Measurements from ENCODE around the gene CUL4A. TPM values are rescaled to one million over a fixed set of nuclear protein-coding genes. Genes with fewer than 3 reads are reported as not detected.

CUL4A gene
- polyA plus RNA-seq, 1 of the 3 experiments (the other 2 are of a cell fraction) = 51.2 TPM

DNA sequence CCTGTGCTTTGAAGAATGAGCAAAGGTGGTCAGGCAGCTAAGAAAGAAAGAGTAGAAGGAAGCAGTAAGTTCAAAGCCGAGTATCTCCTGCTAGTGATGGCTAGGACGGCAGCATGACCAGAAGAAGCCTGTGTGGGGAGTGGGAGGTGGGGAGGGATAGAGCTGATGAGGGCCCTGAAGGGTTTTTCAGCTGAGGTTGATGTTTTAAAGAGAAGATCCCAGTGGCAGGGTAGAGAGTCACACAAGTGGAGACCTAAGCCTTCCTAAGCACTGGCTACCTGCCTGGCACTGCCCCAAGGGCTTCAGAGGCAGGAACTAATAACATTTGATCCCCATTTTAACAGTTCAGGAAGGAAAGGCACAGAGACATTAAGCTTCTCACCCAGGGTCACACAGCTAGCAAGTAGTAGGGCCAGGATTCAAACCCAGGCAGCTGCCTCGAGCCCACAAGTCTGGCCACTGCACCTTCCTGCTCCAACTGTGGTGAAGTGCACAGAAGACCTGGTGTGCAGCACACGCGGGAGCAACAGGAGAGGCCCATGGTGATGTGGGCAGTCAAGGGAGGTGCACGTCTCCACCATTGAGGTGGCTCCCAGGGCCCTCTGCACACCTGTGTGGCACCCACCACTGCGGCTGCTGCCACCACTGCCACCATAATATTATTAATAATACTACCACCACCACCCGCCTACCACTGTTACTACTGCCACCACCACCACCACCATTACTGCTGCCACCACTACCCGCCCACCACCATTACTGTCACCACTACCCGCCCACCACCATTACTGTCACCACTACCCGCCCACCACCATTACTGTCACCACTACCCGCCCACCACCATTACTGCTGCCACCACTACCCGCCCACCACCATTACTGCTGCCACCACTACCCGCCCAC is 22.1 kb downstream of the CUL4A start:
- H3K27ac ChIP-seq (ENCODE audit: low read depth in 2 of 2, low read length in 1 of 2) = no peak overlapping the region
- H2AFZ ChIP-seq (ENCODE audit: low read depth) = no peak overlapping the region
- no peak for DNase-seq
- TF ChIP-seq FOXM1 (IDR thresholded peaks at IDR 0.05; ENCODE audit: low read depth) (no peak), TEAD4 (IDR thresholded peaks at IDR 0.05; ENCODE audit: borderline replicate concordance, insufficient read depth) (no peak), EP300 (IDR thresholded peaks at IDR 0.05; ENCODE audit: borderline replicate concordance in 1 of 2, low read depth in 1 of 2, low read length in 1 of 2) (no peak), FOSL2 (IDR thresholded peaks at IDR 0.05; ENCODE audit: borderline replicate concordance, low read depth) (no peak)
- TF ChIP-seq, protein P1, sequence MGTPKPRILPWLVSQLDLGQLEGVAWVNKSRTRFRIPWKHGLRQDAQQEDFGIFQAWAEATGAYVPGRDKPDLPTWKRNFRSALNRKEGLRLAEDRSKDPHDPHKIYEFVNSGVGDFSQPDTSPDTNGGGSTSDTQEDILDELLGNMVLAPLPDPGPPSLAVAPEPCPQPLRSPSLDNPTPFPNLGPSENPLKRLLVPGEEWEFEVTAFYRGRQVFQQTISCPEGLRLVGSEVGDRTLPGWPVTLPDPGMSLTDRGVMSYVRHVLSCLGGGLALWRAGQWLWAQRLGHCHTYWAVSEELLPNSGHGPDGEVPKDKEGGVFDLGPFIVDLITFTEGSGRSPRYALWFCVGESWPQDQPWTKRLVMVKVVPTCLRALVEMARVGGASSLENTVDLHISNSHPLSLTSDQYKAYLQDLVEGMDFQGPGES (IDR thresholded peaks at IDR 0.05; ENCODE audit: low read depth, low read length) = no peak
- no peaks in the 10 kb centered on the region for H3K9me2 ChIP-seq
- peaks cover 15 to 51% of the 10 kb centered on the region in 2 experiments for H3K36me3 ChIP-seq (replicated peaks in 1 of 2; ENCODE audit: control insufficient read depth in 1 of 2, insufficient read depth in 2 of 2, low read length in 1 of 2)
- CTCF ChIA-PET = no interaction called here
- H3K79me2 ChIP-seq (ENCODE audit: insufficient read depth) = peaks cover 18% of the 10 kb centered on the region; the same call in 1 of the 2 replicates
- no peaks in the 10 kb centered on the region; a peak in 1 of 4 replicates for H3K4me1 ChIP-seq (ENCODE audit: control insufficient read depth in 1 of 2, insufficient read depth in 2 of 2, low read depth in 1 of 2, low read length in 1 of 2)
- 78% methylated on average over 11 of the region's 14 CpGs for WGBS (ENCODE audit: low lambda C conversion rate)
- no peak overlapping the region for H3K4me3 ChIP-seq (ENCODE audit: low read depth in 2 of 2, low read length in 1 of 2)
- H4K20me1 ChIP-seq (ENCODE audit: insufficient read depth) = no peaks in the 10 kb centered on the region
- no peaks in the 10 kb centered on the region for H3F3A ChIP-seq (replicated peaks; ENCODE audit: insufficient read depth)
- POLR2A ChIA-PET = no interaction called here
- no peaks in the 10 kb centered on the region for H3K9me3 ChIP-seq
- no peak overlapping the region for H3K9ac ChIP-seq
- H3K27me3 ChIP-seq (ENCODE audit: insufficient read depth) = no peaks in the 10 kb centered on the region
- no peak overlapping the region for H3K4me2 ChIP-seq

DNA sequence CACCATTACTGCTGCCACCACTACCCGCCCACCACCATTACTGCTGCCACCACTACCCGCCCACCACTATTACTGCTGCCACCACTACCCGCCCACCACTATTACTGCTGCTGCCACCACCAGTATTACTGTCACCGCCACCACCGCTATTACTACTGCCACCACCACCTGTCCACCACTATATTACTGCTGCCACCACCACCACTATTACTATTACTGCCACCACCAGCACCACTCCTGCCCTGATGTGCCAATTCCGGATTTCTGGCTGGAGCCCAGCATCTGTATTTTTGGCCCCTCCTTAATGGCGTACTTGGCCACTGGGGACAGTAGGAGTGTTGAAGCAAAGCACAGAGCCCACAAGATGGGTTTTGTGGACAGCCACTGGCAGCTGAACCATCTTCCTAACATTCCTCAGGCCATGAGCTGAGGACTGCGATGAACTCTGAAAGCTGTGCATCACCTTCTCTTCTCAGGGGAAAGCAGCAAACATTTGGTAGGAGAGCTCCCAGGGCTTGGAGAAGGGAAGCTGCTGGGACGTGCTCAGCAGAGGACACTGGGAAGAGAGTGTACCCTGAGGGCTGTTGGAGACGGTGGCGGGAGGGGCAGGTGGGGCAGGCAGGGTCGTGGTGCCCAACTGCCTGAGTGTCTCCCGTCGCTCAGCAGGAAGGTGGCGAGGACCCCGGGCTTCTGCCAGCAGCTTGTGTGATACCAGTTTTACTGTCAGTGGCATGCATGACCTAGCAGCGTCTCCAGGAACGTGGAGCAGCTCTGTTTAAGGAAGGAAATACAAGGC is 23.0 kb downstream of the CUL4A start:
- Histone ChIP-seq H3K36me3 (replicated peaks in 1 of 2; ENCODE audit: control insufficient read depth in 1 of 2, insufficient read depth in 2 of 2, low read length in 1 of 2) (peaks cover 15 to 60% of the 10 kb centered on the region in 2 experiments), H4K20me1 (ENCODE audit: insufficient read depth) (no peaks in the 10 kb centered on the region), H3K27ac (ENCODE audit: low read depth in 2 of 2, low read length in 1 of 2) (no peak overlapping the region; a peak in 1 of 4 replicates), H3K79me2 (ENCODE audit: insufficient read depth) (peaks cover 10% of the 10 kb centered on the region; the same call in 1 of the 2 replicates), H2AFZ (ENCODE audit: low read depth) (no peak overlapping the region), H3K4me3 (ENCODE audit: low read depth in 2 of 2, low read length in 1 of 2) (no peak overlapping the region), H3F3A (replicated peaks; ENCODE audit: insufficient read depth) (no peaks in the 10 kb centered on the region), H3K9me3 (no peaks in the 10 kb centered on the region), H3K27me3 (ENCODE audit: insufficient read depth) (no peaks in the 10 kb centered on the region), H3K4me1 (ENCODE audit: control insufficient read depth in 1 of 2, insufficient read depth in 2 of 2, low read depth in 1 of 2, low read length in 1 of 2) (no peaks in the 10 kb centered on the region; a peak in 1 of 4 replicates), H3K9me2 (no peaks in the 10 kb centered on the region), H3K4me2 (no peak overlapping the region), H3K9ac (no peak overlapping the region)
- ChIA-PET CTCF (interaction anchor here (1.0 kb wide), 1 partner anchor 161 kb away, joined by 3 read pairs; no protein-coding TSS in a partner anchor), POLR2A (interaction anchor here (0.6 kb wide), 1 partner anchor 10 kb away, joined by 5 read pairs; no protein-coding TSS in a partner anchor)
- no peak for DNase-seq
- 79% methylated on average over 18 of the region's 18 CpGs for WGBS (ENCODE audit: low lambda C conversion rate)
- TF ChIP-seq EZH2phosphoT487 (IDR thresholded peaks at IDR 0.05; ENCODE audit: borderline replicate concordance, low read depth) = no peak
- no peak for TF ChIP-seq TCF12 (IDR thresholded peaks at IDR 0.05)
- TF ChIP-seq, protein P2, sequence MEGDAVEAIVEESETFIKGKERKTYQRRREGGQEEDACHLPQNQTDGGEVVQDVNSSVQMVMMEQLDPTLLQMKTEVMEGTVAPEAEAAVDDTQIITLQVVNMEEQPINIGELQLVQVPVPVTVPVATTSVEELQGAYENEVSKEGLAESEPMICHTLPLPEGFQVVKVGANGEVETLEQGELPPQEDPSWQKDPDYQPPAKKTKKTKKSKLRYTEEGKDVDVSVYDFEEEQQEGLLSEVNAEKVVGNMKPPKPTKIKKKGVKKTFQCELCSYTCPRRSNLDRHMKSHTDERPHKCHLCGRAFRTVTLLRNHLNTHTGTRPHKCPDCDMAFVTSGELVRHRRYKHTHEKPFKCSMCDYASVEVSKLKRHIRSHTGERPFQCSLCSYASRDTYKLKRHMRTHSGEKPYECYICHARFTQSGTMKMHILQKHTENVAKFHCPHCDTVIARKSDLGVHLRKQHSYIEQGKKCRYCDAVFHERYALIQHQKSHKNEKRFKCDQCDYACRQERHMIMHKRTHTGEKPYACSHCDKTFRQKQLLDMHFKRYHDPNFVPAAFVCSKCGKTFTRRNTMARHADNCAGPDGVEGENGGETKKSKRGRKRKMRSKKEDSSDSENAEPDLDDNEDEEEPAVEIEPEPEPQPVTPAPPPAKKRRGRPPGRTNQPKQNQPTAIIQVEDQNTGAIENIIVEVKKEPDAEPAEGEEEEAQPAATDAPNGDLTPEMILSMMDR (IDR thresholded peaks at IDR 0.05) = no peak
